HG03521 (cell line): ENCODE results near the gene SPATA9.
A peak's percentile ranks its signal among the peaks of the same experiment; 100 is the strongest.

Experiments
- ATAC-seq: cut with Tn5 transposase; IDR thresholded peaks from one replicate; pipeline ENCODE4 v1.9.1; 2021; ENCODE audit warnings: mild to moderate bottlenecking, moderate library complexity; ENCODE audit not compliant: unreplicated experiment

SPATA9 gene

DNA sequence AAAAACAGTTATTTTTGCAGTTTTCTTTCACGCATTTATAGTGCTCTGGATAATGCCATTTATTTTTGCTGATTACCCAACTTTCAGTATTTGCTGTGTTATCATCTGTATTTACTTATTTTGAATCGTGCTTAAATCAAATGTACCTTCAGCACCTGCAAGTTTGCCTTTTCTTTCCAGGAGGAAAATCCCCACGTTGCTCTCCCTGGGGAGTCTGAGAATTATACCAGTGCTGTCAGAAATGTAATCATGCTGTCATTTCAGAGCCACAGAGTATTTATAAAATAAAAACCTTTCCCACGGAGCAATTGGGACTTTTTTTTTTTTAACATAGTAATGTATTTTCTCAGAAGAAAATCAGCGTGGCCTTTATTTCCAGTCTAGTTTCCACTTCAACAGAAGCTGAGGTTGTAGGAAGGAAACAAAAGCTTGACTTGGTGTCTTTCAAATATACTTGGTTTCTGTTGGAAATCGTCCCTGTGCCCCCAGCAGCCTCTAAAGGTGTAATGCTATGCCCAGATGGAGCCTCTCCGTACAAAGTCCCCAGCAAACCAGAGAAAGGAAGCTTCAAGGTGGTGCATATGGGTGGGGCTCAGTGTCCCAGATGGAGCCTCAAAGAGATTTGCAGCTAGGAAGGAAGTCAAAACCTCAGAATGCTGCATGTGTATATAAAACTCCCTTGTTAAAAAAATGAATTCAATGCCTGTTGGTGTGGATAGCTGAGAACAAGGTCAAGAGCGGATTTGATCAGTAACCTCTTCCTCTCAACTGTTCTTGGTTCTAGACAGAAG lies 60.8 kb downstream of the SPATA9 start:
- no peak for ATAC-seq

DNA sequence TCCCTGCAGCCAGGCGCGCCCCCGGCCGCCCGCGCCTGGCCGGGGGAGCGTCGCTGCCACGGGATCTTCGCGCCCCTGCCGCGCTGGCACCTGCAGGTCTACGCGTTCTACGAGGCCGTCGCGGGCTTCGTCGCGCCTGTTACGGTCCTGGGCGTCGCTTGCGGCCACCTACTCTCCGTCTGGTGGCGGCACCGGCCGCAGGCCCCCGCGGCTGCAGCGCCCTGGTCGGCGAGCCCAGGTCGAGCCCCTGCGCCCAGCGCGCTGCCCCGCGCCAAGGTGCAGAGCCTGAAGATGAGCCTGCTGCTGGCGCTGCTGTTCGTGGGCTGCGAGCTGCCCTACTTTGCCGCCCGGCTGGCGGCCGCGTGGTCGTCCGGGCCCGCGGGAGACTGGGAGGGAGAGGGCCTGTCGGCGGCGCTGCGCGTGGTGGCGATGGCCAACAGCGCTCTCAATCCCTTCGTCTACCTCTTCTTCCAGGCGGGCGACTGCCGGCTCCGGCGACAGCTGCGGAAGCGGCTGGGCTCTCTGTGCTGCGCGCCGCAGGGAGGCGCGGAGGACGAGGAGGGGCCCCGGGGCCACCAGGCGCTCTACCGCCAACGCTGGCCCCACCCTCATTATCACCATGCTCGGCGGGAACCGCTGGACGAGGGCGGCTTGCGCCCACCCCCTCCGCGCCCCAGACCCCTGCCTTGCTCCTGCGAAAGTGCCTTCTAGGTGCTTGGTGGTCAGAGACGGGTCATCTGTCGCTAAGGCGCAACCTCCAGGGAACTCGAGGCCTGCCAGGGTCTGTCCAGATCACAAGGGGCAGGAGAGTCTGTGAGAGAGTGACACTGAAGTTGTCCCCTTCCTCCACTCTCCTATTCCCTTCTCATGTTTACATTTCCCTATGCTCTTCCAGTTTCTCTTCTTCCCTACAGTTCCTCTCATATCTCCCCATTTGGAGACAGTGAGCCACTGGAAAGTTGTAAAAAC lies 61.6 kb downstream of the SPATA9 start:
- peak; percentile 40 for ATAC-seq

DNA sequence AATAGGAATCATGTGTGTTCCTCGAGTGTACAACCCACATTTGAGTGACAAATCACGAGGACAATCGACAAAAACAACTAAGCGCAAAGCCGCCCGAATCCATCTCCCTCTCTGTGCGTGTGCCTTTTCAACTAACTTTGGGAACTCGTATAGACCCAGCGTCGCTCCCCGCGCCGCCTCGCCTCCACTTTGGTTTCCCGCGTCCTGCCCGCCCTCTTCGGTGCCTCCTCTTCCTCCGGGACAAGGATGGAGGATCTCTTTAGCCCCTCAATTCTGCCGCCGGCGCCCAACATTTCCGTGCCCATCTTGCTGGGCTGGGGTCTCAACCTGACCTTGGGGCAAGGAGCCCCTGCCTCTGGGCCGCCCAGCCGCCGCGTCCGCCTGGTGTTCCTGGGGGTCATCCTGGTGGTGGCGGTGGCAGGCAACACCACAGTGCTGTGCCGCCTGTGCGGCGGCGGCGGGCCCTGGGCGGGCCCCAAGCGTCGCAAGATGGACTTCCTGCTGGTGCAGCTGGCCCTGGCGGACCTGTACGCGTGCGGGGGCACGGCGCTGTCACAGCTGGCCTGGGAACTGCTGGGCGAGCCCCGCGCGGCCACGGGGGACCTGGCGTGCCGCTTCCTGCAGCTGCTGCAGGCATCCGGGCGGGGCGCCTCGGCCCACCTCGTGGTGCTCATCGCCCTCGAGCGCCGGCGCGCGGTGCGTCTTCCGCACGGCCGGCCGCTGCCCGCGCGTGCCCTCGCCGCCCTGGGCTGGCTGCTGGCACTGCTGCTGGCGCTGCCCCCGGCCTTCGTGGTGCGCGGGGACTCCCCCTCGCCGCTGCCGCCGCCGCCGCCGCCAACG lies 62.5 kb downstream of the SPATA9 start, which contains the start of gene GPR150:
Gene GPR150, plus strand, starts transcription at position 58 of the 840 bp plus-strand sequence. Its CDS starts 189 bp downstream, at position 247.
- peak; percentile 70 for ATAC-seq

DNA sequence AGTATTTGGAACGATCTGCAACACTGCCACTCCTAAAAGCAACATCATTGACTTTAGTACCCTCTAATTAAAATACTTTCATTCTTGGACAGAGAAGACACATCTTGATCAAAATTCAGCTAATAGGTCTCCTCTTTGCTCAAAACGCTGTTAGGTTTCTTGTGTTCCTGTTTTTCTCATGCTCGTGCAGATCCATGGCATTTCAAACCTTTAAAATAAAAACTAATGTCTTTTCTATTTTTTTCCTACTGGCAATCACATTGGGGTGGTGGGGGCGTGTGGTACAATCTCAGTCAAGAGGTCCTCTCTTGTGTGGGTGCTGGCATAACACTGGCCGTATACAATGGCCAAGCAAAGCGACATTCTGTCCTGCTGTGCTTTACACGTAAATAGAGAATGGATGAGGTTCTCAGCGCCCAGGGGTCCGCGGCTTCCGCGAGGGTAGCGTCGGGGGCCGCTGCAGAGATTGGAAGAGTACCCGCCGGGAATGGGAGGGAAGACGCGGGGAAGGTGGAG lies 63.2 kb downstream of the SPATA9 start:
- ATAC-seq, result no peak

DNA sequence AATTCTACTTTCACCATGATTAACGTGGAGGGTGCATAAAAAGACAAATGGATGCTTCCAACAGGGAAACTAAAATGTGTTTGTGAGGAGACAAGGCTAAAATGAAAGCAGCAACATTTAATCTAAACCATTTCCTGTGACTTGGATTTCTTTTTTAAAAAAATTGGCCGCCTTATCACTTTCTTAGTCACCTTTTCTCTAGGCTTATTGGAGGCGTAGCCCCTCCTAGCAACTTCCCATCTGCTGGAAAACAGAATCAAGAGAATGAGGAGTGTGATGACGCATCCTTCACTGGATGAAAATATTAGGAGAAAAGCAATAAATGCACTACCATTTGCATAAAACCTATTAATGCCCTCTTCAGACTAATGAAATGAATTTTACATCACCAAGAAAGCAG lies 63.7 kb downstream of the SPATA9 start:
- no peak for ATAC-seq

DNA sequence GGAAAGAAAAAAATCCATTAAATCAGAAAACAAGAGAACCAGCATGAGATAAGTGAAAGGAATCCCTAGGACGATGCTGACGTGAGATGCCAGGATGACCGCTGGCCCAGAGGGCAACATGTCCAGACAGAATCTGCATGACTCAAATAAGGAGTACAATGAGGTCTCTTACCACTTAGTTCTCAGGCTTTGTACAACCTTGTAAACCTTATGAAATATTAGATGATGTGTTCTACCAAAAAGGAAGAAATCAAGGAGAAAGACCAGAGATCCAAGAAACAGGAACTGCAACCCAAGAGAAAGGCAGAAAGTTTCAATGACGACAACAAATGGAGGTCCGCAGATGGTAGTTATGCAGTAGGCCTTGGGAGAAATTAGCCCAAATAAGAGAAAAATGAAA lies 65.7 kb downstream of the SPATA9 start:
- ATAC-seq, result no peak

DNA sequence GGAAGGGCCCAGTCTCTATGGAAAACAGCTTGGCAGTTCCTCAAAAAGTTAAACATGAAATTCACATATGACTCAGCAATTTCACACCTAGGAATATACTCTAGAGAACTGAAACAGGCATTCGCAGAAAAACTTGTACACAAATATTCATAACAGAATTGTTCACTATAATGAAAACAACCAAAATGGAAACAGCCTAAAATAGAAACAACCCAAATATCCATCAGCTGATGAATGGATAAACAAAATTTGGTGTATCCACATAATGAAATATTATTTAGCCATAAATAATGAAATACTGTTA lies 67.7 kb downstream of the SPATA9 start:
- no peak for ATAC-seq

DNA sequence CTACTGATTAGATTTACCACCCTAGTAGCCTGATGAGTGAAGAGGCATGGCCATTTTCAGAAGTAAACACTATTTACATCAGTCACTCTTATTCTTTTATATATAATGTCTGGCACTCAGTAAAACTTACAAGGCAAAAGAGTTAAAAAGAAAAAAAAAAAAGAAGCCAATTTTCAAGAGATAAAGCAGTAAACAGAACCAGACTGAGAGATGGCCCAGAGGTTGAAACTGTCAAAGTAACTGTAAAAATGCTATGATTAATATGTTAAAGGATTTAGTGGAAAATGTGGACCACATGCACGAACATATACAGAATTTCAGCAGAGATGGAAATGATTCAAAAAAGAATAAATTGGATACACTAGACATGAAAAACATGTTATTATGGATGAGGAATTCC lies 69.3 kb downstream of the SPATA9 start:
- no peak for ATAC-seq

DNA sequence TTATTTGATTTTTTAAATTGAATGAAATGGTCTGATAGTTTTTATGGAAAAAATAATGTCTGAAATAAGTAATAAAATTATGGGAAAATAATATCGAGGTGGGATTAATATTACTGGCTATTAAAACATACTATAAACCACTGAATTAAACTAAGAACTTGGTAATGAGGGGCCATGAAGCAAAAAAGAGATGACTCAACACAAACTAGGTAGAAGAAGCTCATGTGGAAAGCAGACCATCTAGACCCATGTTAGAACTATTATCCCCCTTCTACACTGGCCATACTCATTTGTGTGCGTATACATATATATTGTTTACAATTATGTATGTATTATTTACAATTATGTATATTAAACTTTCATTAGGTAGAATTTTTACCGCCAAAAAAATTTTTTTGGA lies 71.4 kb downstream of the SPATA9 start:
- no peak for ATAC-seq

DNA sequence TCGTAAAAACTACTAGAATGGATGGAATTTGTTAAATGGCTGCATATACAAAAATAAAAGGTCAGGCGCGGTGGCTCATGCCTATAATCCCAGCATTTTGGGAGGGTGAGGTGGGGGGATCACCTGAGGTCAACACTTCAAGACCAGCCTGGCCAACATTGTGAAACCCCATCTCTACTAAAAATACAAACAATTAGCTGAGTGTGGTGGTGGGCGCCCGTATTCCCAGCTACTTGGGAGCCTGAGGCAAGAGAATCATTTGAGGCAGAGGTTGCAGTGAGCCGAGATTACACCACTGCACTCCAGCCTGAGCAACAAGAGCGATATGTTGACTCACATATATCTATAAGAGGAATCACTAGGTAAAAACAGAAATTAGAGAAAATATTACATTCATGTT lies 72.2 kb downstream of the SPATA9 start:
- ATAC-seq, result no peak

DNA sequence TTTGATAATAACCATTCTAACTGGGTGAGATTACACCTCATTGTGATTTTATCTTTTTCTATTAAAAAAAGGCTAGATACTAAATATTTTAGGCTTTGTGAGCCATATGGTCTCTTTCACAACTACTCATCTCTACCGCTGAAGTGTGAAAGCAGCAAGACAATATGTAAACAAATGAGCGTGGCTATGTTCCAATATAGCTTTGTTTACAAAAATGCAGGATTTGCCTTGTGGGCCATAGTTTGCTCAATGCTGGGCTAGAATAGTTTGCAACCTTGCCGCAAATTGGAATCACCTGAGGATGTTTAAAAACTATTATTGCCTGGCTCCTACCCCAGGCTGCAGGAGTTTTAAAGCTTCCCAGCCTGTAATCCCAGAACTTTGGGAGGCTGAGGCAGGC lies 73.1 kb downstream of the SPATA9 start:
- ATAC-seq, result no peak
